SK-N-SH (cell line): ENCODE data around the gene PLA2G4B.

Experiments used
- GATA2 ChIP-seq: sonication (generic); formaldehyde crosslinking; IDR thresholded peaks from 2 replicates; pipeline ENCODE4 v1.5.0; 2020; ENCODE audit warnings: mild to moderate bottlenecking, missing genetic modification reagents
- TF ChIP-seq, protein P1 (sequence below): IDR thresholded peaks from 2 replicates; pipeline ENCODE4; 2012

DNA sequence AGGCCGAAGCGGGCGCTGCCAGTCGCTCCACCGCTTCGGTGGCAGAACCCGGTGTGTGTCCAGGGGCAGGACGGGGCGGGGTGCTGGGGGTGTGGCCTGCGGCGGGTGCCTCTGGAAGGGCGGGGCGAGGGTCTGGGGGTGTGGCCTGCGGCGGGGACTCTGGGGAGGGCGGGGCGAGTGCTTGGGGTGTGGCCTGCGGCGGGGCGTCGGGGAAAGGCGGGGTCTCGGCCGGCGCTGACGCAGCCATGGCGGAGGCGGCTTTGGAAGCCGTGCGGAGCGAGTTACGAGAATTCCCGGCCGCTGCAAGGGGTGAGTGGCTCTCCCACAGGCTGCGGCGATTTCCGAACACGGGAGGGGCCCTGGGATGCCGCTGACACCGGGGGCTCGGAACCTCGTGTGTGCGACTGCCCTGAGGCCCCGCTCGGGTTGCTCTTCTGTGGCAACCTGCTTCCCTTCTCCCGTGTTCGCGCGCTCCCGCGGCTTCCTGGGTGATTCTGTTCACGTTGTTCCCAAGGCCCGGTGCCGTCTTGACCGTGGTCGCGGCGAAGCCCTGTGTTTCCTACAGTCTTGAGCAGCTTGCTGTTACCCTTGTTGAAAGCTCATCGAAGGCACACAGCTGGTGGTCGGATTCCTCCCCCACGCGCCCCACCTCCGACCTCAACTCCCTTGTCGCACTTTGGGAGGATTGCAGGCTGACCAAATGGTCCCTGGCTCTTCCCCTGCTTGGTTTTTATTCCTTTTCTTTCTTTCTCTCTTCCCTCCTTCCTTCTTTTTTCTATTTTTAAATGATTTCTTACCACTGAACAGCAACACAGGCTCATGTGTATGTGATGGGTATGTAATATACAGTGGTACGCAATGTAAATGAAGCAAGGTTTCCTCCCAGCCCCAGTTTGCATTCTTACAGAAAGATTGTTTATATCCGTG, 10.5 kb upstream of the PLA2G4B start, which contains the start of gene JMJD7:
- TF ChIP-seq, protein P1, sequence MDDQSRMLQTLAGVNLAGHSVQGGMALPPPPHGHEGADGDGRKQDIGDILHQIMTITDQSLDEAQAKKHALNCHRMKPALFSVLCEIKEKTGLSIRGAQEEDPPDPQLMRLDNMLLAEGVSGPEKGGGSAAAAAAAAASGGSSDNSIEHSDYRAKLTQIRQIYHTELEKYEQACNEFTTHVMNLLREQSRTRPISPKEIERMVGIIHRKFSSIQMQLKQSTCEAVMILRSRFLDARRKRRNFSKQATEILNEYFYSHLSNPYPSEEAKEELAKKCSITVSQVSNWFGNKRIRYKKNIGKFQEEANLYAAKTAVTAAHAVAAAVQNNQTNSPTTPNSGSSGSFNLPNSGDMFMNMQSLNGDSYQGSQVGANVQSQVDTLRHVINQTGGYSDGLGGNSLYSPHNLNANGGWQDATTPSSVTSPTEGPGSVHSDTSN = peak; percentile 59
- no peak for TF ChIP-seq GATA2 (CRISPR knock-in tag)
